HepG2 (cell line): ENCODE results near the gene C22orf15.

Source experiments
- CTCF ChIP-seq: sonication (generic); formaldehyde crosslinking; IDR thresholded peaks from 2 replicates; pipeline ENCODE4 v1.5.0; 2020; ENCODE audit warnings: mild to moderate bottlenecking, missing genetic modification reagents, moderate library complexity
- NRL ChIP-seq: sonication (generic); formaldehyde crosslinking; IDR thresholded peaks from 2 replicates; pipeline ENCODE4 v1.5.0; 2020; ENCODE audit warnings: missing genetic modification reagents, mild to moderate bottlenecking, moderate library complexity, borderline replicate concordance
- POLR2A ChIP-seq, 2 experiments: IDR thresholded peaks; 2 replicates each; pipeline ENCODE4 v1.6.1; 2011; ENCODE audit warnings: low read depth in 2 of 2, low read length in 2 of 2, mild to moderate bottlenecking in 1 of 2, moderate library complexity in 1 of 2; ENCODE audit not compliant: insufficient read depth in 1 of 2
- RAD21 ChIP-seq: fragments of 450-650 bp; formaldehyde crosslinking; IDR thresholded peaks from 2 replicates; pipeline ENCODE4 v1.5.0; 2020; ENCODE audit warnings: mild to moderate bottlenecking
- STAG1 ChIP-seq: sonication (generic); formaldehyde crosslinking; IDR thresholded peaks from 2 replicates; pipeline ENCODE4 v1.4.0; 2020; ENCODE audit warnings: missing genetic modification reagents
- THAP7 ChIP-seq: sonication (generic); formaldehyde crosslinking; IDR thresholded peaks from 2 replicates; pipeline ENCODE4 v1.8.1; 2023; ENCODE audit warnings: mild to moderate bottlenecking, missing genetic modification reagents

GRCh38 chr22:23763954-23764353 is 1.2 kb downstream of the C22orf15 start:
- TF ChIP-seq CTCF (CRISPR knock-in tag), result no peak
- TF ChIP-seq POLR2A (IDR thresholded peaks at IDR 0.05; ENCODE audit: insufficient read depth in 1 of 2, low read depth in 2 of 2, low read length in 2 of 2), result no peak
- no peak for TF ChIP-seq NRL (CRISPR knock-in tag)
- no peak for TF ChIP-seq STAG1
- no peak for TF ChIP-seq THAP7 (CRISPR knock-in tag)
- no peak for TF ChIP-seq RAD21
